NCI-H146 (cell line): ENCODE measurements around the gene PKN3.
"Not testable (repeated sequence)": the region's sequence is repeated elsewhere in the genome, so short reads cannot be mapped to it uniquely, and the experiment has no call there.

ENCODE experiments used
- DNase-seq: peaks from one replicate; lab custom pipeline; 2025; lab: John Stamatoyannopoulos, UW

The PKN3 gene

DNA sequence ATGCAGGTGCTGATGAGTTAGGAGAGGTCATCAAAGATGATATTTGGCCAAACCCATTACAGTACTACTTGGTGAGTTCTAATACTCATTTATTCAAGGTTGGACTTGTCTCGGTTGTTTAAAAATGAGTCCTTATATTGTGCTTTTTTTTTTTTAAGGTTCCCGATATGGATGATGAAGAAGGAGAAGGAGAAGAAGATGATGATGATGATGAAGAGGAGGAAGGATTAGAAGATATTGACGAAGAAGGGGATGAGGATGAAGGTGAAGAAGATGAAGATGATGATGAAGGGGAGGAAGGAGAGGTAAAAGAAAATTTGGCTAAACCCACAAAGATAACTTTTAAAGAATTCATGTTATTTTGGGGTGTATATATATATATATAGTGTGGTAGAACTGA lies 8.6 kb upstream of the PKN3 start:
- not testable (repeated sequence) for DNase-seq

DNA sequence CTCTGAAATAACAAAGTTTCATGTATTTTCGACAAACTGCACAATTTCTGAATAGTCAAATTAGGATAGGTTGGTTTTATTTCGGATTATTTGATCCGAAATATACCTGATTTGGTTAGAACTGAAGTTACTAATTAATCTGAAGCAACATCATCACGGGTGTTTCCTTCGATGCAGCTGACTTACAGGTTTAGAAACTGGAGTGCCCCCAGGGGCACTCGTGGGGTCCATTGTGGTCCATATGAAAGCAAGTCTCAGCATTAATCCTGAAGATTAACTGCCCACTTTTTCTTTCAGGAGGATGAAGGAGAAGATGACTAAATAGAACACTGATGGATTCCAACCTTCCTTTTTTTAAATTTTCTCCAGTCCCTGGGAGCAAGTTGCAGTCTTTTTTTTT lies 8.0 kb upstream of the PKN3 start:
- DNase-seq: no peak

GRCh38 chr9:128696923-128697707 lies 5.2 kb upstream of the PKN3 start:
- DNase-seq: no peak

DNA sequence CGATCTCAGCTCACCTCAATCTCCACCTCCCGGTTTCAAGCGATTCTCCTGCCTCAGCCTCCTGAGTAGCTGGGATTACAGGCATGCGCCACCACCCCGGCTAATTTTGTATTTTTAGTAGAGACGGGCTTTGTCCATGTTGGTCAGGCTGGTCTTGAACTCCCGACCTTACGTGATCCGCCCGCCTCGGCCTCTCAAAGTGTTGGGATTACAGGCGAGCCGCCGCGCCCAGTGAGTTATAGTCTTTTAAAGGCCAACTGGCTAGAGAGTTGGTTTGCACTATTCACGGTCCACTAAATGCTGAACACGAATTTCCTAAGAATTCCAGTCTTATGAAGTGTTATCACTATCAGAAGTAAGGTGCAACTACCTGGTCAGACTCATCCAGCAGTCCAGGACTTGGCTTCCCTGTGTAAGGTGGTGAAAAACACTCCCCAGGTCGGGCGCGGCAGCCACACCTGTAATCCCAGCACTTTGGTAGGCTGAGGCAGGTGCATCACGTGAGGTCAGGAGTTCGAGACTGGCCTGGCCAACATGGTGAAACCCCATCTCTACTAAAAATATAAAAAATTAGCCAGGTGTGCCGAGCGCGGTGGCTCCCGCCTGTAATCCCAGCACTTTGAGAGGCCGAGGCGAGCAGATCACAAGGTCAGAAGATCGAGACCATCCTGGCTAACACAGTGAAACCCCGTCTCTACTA lies 3.1 kb upstream of the PKN3 start:
- DNase-seq: not testable (repeated sequence)

DNA sequence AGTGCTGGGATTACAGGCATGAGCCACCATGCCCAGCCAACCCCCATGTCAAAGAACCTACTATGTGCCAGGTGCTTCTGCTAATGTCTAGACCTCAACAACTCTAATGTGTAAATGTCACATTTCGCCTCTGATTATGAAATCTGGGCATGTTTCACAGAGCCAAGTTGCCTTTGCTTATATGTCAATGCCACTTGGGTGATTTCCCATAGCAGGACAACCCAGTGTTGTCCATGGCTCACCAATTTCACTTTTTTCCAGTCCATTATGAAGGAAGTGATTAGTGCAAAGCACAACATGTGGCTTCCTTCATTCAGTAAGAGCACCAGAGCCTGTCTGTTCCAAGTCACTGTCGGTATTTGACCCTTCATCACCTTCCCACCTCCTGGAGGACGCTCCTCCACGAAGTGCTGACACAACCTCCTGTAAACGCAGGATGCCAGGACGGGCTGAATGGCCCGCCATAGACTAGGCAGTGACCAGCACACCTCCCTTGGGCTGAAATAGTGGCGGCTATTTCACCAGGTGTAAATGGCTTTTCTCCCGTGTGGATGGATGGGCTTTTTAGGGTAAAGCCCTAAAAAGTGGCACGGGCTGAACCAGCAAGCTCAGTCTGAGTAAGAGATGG lies 962 bp upstream of the PKN3 start:
- no peak for DNase-seq

GRCh38 chr9:128702949-128703615 lies 779 bp downstream of the PKN3 start:
- DNase-seq: peak; percentile 26

- no peak for DNase-seq
Measured at GRCh38 chr9:128703616-128704355, 1.5 kb downstream of the PKN3 start.

DNA sequence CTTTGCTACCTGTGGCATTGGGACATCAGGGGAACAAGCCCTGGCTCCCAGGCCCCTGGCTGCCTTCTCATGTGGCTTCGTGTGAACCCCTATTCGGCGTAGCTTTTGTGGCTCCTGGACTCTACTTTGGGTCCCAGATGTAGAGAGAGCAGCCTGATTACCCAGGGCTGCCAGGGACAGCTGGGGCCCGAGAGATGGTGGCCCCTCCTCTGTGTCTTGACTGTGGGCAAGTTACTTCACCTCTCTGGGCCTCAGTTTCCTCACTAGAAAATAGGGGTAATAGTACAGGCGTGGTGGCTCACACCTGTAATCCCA lies 2.0 kb downstream of the PKN3 start:
- DNase-seq: no peak

- DNase-seq: no peak
Measured at GRCh38 chr9:128705051-128705965, 3.0 kb downstream of the PKN3 start.

- no peak for DNase-seq
Measured at GRCh38 chr9:128706045-128706444, 3.7 kb downstream of the PKN3 start.

- DNase-seq: no peak
Measured at GRCh38 chr9:128706671-128707381, 4.5 kb downstream of the PKN3 start.

DNA sequence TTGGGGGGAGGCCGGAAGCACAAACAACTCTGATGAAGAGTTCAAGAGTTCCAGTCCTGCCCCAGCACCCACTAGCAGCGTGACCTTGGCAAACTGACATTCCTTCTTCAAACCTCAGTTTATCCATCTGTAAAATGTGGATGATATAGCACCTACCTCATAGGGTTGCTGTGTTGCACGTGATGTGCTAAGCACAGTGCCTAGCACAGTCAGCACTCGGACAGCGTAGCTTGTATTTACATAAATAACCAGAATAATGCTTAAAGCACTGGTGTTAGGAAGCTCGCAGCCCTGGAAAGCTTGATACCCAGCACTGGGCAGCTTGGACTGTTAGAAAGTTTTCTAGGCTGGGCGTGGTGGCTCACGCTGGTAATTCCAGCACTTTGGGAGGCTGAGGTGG lies 5.1 kb downstream of the PKN3 start:
- no peak for DNase-seq

- DNase-seq: no peak
Measured at GRCh38 chr9:128712451-128713410, 10.4 kb downstream of the PKN3 start.

DNA sequence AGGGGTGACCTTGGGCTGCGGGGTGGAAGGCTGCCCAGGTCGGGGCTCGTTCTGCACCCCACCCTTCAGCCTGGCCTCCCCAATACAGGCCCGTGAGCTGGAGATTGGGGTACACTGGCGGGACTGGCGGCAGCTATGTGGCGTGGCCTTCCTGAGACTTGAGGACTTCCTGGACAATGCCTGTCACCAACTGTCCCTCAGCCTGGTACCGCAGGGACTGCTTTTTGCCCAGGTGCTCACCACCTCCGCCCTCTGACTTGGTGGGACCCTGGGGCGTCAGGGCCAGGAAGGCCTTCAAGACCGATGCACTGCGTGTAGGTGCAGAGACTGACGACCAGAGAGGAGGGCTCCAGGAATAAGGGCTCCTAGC lies 11.1 kb downstream of the PKN3 start:
- no peak for DNase-seq

- no peak for DNase-seq
Measured at GRCh38 chr9:128713941-128714573, 11.8 kb downstream of the PKN3 start.

GRCh38 chr9:128714586-128715435 lies 12.5 kb downstream of the PKN3 start:
- no peak for DNase-seq

- no peak for DNase-seq
Measured at GRCh38 chr9:128715436-128715750, 13.1 kb downstream of the PKN3 start.
